Measurements from ENCODE around the gene PEAK1.
A peak's percentile ranks its signal among the peaks of the same experiment; 100 is the strongest.
"Not testable (repeated sequence)": the region's sequence is repeated elsewhere in the genome, so short reads cannot be mapped to it uniquely, and the experiment has no call there.

Gene PEAK1

GRCh38 chr15:77410701-77411618 is 8.9 kb downstream of the PEAK1 start:
- Histone ChIP-seq H3K27me3 (ENCODE audit: insufficient read depth, poor library complexity, severe bottlenecking) (no peaks in the 10 kb centered on the region), H3K27ac (replicated peaks) (no peak overlapping the region), H3K4me3 (replicated peaks; ENCODE audit: insufficient read depth, low read length) (no peak overlapping the region)
- TF ChIP-seq SPI1 (IDR thresholded peaks at IDR 0.05; ENCODE audit: borderline replicate concordance, low read depth) (no peak), POLR2AphosphoS5 (IDR thresholded peaks at IDR 0.05; ENCODE audit: low read depth) (no peak), CTCF (IDR thresholded peaks at IDR 0.05; ENCODE audit: insufficient read depth, low read length) (no peak), REST (IDR thresholded peaks at IDR 0.05; ENCODE audit: insufficient replicate concordance, low read depth) (no peak), GABPA (IDR thresholded peaks at IDR 0.05; ENCODE audit: low read depth) (no peak)
- no peak for DNase-seq (ENCODE audit: low read depth in 1 of 2, low spot score in 1 of 2)

GRCh38 chr15:77410157-77410500 is 9.8 kb downstream of the PEAK1 start:
- not testable (repeated sequence) for DNase-seq (ENCODE audit: low read depth in 1 of 2, low spot score in 1 of 2); H3K4me3 ChIP-seq (replicated peaks; ENCODE audit: insufficient read depth, low read length); H3K27me3 ChIP-seq (ENCODE audit: insufficient read depth, poor library complexity, severe bottlenecking)
- peak overlapping the region; percentile 15; the same call in 1 of the 2 replicates for H3K27ac ChIP-seq (replicated peaks)

GRCh38 chr15:77409259-77410156 is 10.4 kb downstream of the PEAK1 start:
- Histone ChIP-seq H3K27me3 (ENCODE audit: insufficient read depth, poor library complexity, severe bottlenecking) (no peaks in the 10 kb centered on the region), H3K4me3 (replicated peaks; ENCODE audit: insufficient read depth, low read length) (no peak overlapping the region), H3K27ac (replicated peaks) (peak overlapping the region; percentile 15; the same call in 1 of the 2 replicates)
- TF ChIP-seq POLR2AphosphoS5 (IDR thresholded peaks at IDR 0.05; ENCODE audit: low read depth) (no peak), GABPA (IDR thresholded peaks at IDR 0.05; ENCODE audit: low read depth) (no peak), REST (IDR thresholded peaks at IDR 0.05; ENCODE audit: insufficient replicate concordance, low read depth) (no peak), SPI1 (IDR thresholded peaks at IDR 0.05; ENCODE audit: borderline replicate concordance, low read depth) (peak; percentile 26; the same call in 1 of the 2 replicates)
- DNase-seq (ENCODE audit: low read depth in 1 of 2, low spot score in 1 of 2), result peak in 1 of 2 experiments; percentile 43

GRCh38 chr15:77406846-77407245 is 13.1 kb downstream of the PEAK1 start:
- Histone ChIP-seq H3K27me3 (ENCODE audit: insufficient read depth, poor library complexity, severe bottlenecking) (no peaks in the 10 kb centered on the region), H3K4me3 (replicated peaks; ENCODE audit: insufficient read depth, low read length) (no peak overlapping the region), H3K27ac (replicated peaks) (no peak overlapping the region)
- TF ChIP-seq REST (IDR thresholded peaks at IDR 0.05; ENCODE audit: insufficient replicate concordance, low read depth) (no peak), GABPA (IDR thresholded peaks at IDR 0.05; ENCODE audit: low read depth) (no peak), CTCF (IDR thresholded peaks at IDR 0.05; ENCODE audit: insufficient read depth, low read length) (no peak), POLR2AphosphoS5 (IDR thresholded peaks at IDR 0.05; ENCODE audit: low read depth) (no peak), SPI1 (IDR thresholded peaks at IDR 0.05; ENCODE audit: borderline replicate concordance, low read depth) (no peak)
- DNase-seq (ENCODE audit: low read depth in 1 of 2, low spot score in 1 of 2), result no peak
